Measurements from ENCODE around the gene TTN.

DNA sequence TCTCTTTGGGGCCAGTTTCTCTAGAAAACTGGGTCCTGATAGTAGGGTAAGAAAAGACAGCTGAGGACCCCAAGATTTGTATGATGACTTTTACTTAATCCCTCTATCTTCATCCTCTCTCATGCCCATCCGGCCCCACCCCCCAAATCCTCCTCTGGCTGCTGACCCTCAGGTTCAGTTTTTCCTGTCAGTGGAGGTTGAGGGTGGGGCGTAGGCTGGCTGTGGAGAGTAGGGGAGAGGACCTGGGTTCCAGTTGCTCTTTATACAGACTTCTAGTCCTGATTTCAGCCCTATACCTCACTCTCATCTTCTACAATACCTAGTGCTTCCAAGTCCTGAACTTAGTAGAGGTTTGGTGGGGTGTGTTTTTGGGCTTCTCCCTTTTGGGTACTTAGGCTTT is 298.6 kb downstream of the TTN start:
- TF ChIP-seq YY1 (IDR thresholded peaks at IDR 0.05; ENCODE audit: insufficient read depth, insufficient read length), result no peak
- no peak for TF ChIP-seq SUZ12 (IDR thresholded peaks at IDR 0.05; ENCODE audit: extremely low read depth, insufficient read depth, insufficient read length)

Data from NT2/D1 (cell line).